ENCODE data around the gene STK39.

Gene STK39

GRCh38 chr2:168222088-168222487, 25.3 kb downstream of the STK39 start:
- no peak overlapping the region for H4K91ac ChIP-seq (ENCODE audit: low read depth, low read length)
- H3K4me1 ChIP-seq (ENCODE audit: control insufficient read depth in 1 of 2, insufficient read depth in 2 of 2, low read length in 2 of 2) = no peaks in the 10 kb centered on the region
- no CpG with 5 or more reads among the region's 3 CpGs for WGBS (ENCODE audit: extremely low coverage, insufficient coverage, insufficient read length)
- H4K8ac ChIP-seq (ENCODE audit: low read depth, low read length) = no peak overlapping the region
- no peaks in the 10 kb centered on the region for H3K27me3 ChIP-seq (ENCODE audit: insufficient read depth, low read length)
- no peak overlapping the region for H3K18ac ChIP-seq (ENCODE audit: low read length)
- no peaks in the 10 kb centered on the region for H3K9me3 ChIP-seq (ENCODE audit: insufficient read depth, low read depth, low read length)
- H2BK12ac ChIP-seq (ENCODE audit: low read length) = no peak overlapping the region
- H3K27ac ChIP-seq (ENCODE audit: low read depth, low read length) = no peak overlapping the region
- H2BK5ac ChIP-seq (ENCODE audit: low read depth, low read length, poor library complexity) = no peak overlapping the region
- H2AK5ac ChIP-seq (ENCODE audit: low read length) = no peak overlapping the region
- no peak overlapping the region for H3K4ac ChIP-seq (ENCODE audit: low read depth, low read length)
- H3K14ac ChIP-seq (ENCODE audit: low read length) = no peak overlapping the region
- no peak overlapping the region for H2BK120ac ChIP-seq (ENCODE audit: insufficient read depth, low read length, poor library complexity)
- H3K79me1 ChIP-seq (ENCODE audit: low read length) = no peaks in the 10 kb centered on the region
- H4K12ac ChIP-seq (ENCODE audit: low read depth, low read length) = no peak overlapping the region
- no peak overlapping the region for H3K4me3 ChIP-seq (ENCODE audit: low read depth, low read length)
- H3K79me2 ChIP-seq (ENCODE audit: control insufficient read depth, insufficient read depth, low read length, poor library complexity) = no peaks in the 10 kb centered on the region
- H3K36me3 ChIP-seq (ENCODE audit: control insufficient read depth in 1 of 2, insufficient read depth in 2 of 2, low read length in 2 of 2) = no peaks in the 10 kb centered on the region
- no peak for DNase-seq
- H3K9ac ChIP-seq (ENCODE audit: low read length) = no peak overlapping the region
- H2AFZ ChIP-seq (ENCODE audit: insufficient read depth, low read length, poor library complexity) = no peak overlapping the region
- H3K4me2 ChIP-seq (ENCODE audit: low read length) = no peak overlapping the region
- no peak overlapping the region for H3K23ac ChIP-seq (ENCODE audit: low read length)

GRCh38 chr2:168220965-168221819, 26.2 kb downstream of the STK39 start:
- no peak overlapping the region for H3K4ac ChIP-seq (ENCODE audit: low read depth, low read length)
- H2AK5ac ChIP-seq (ENCODE audit: low read length) = no peak overlapping the region
- no peak overlapping the region for H3K18ac ChIP-seq (ENCODE audit: low read length)
- no peak overlapping the region for H2BK12ac ChIP-seq (ENCODE audit: low read length)
- no peak overlapping the region for H4K91ac ChIP-seq (ENCODE audit: low read depth, low read length)
- no peaks in the 10 kb centered on the region for H3K4me1 ChIP-seq (ENCODE audit: control insufficient read depth in 1 of 2, insufficient read depth in 2 of 2, low read length in 2 of 2)
- no peak overlapping the region for H3K4me2 ChIP-seq (ENCODE audit: low read length)
- H4K8ac ChIP-seq (ENCODE audit: low read depth, low read length) = no peak overlapping the region
- no peak overlapping the region for H2AFZ ChIP-seq (ENCODE audit: insufficient read depth, low read length, poor library complexity)
- no peaks in the 10 kb centered on the region for H3K79me1 ChIP-seq (ENCODE audit: low read length)
- no peak overlapping the region for H3K23ac ChIP-seq (ENCODE audit: low read length)
- H3K79me2 ChIP-seq (ENCODE audit: control insufficient read depth, insufficient read depth, low read length, poor library complexity) = no peaks in the 10 kb centered on the region
- no peak overlapping the region for H3K14ac ChIP-seq (ENCODE audit: low read length)
- no peak overlapping the region for H2BK5ac ChIP-seq (ENCODE audit: low read depth, low read length, poor library complexity)
- H4K12ac ChIP-seq (ENCODE audit: low read depth, low read length) = no peak overlapping the region
- no peaks in the 10 kb centered on the region for H3K27me3 ChIP-seq (ENCODE audit: insufficient read depth, low read length)
- no peaks in the 10 kb centered on the region for H3K9me3 ChIP-seq (ENCODE audit: insufficient read depth, low read depth, low read length)
- no peak overlapping the region for H3K4me3 ChIP-seq (ENCODE audit: low read depth, low read length)
- no CpG with 5 or more reads among the region's 11 CpGs for WGBS (ENCODE audit: extremely low coverage, insufficient coverage, insufficient read length)
- H3K27ac ChIP-seq (ENCODE audit: low read depth, low read length) = no peak overlapping the region
- no peak for DNase-seq
- no peak overlapping the region for H3K9ac ChIP-seq (ENCODE audit: low read length)
- H2BK120ac ChIP-seq (ENCODE audit: insufficient read depth, low read length, poor library complexity) = no peak overlapping the region
- H3K36me3 ChIP-seq (ENCODE audit: control insufficient read depth in 1 of 2, insufficient read depth in 2 of 2, low read length in 2 of 2) = no peaks in the 10 kb centered on the region

GRCh38 chr2:168217920-168218319, 29.5 kb downstream of the STK39 start:
- Histone ChIP-seq H3K18ac (ENCODE audit: low read length) (no peak overlapping the region), H3K27ac (ENCODE audit: low read depth, low read length) (no peak overlapping the region), H2AFZ (ENCODE audit: insufficient read depth, low read length, poor library complexity) (no peak overlapping the region), H2BK120ac (ENCODE audit: insufficient read depth, low read length, poor library complexity) (no peak overlapping the region), H3K4me2 (ENCODE audit: low read length) (no peak overlapping the region), H3K79me1 (ENCODE audit: low read length) (no peaks in the 10 kb centered on the region), H3K27me3 (ENCODE audit: insufficient read depth, low read length) (no peaks in the 10 kb centered on the region), H4K8ac (ENCODE audit: low read depth, low read length) (no peak overlapping the region), H3K4me1 (ENCODE audit: control insufficient read depth in 1 of 2, insufficient read depth in 2 of 2, low read length in 2 of 2) (no peaks in the 10 kb centered on the region), H3K36me3 (ENCODE audit: control insufficient read depth in 1 of 2, insufficient read depth in 2 of 2, low read length in 2 of 2) (no peaks in the 10 kb centered on the region), H3K79me2 (ENCODE audit: control insufficient read depth, insufficient read depth, low read length, poor library complexity) (no peaks in the 10 kb centered on the region), H2BK5ac (ENCODE audit: low read depth, low read length, poor library complexity) (no peak overlapping the region), H4K12ac (ENCODE audit: low read depth, low read length) (no peak overlapping the region), H2BK12ac (ENCODE audit: low read length) (no peak overlapping the region), H3K9ac (ENCODE audit: low read length) (no peak overlapping the region), H4K91ac (ENCODE audit: low read depth, low read length) (no peak overlapping the region), H3K14ac (ENCODE audit: low read length) (no peak overlapping the region), H3K4ac (ENCODE audit: low read depth, low read length) (no peak overlapping the region), H3K9me3 (ENCODE audit: insufficient read depth, low read depth, low read length) (no peaks in the 10 kb centered on the region), H3K4me3 (ENCODE audit: low read depth, low read length) (no peak overlapping the region), H2AK5ac (ENCODE audit: low read length) (no peak overlapping the region), H3K23ac (ENCODE audit: low read length) (no peak overlapping the region)
- DNase-seq = no peak
- WGBS (ENCODE audit: extremely low coverage, insufficient coverage, insufficient read length) = no CpG with 5 or more reads among the region's 2 CpGs

DNA sequence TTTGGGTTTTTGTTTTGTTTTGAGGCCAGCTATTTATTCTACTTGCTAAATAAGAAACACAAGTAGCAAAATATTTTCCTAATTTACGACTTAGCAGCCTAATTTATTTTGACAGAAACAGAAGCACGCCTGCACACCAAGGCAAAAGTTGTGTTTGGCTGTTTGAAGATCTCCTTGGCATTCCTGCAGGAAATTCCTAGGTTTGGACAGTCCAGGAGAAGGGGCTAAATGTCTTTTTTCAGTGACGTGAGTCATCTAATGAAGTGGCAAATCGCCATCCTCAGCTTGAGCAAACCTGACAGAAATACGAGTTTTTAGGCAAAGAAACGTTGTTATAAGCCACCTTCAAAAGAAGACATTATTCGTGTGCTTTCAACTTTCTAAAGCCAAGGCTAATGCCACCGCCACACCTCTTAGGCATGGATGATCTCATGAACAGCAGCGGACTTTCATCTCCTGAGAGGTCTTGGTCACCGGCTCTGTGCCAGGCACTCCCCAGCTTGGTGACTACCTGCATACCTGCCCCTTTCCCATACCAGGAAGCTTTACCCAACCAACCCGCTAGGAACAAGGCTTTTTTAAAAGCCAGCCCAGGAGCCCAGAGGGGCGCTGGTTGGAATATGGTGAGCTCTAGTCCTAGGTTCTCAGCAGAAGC, 30.9 kb downstream of the STK39 start:
- Histone ChIP-seq H3K36me3 (ENCODE audit: control insufficient read depth in 1 of 2, insufficient read depth in 2 of 2, low read length in 2 of 2) (no peaks in the 10 kb centered on the region), H3K23ac (ENCODE audit: low read length) (no peak overlapping the region), H2BK12ac (ENCODE audit: low read length) (no peak overlapping the region), H3K4me3 (ENCODE audit: low read depth, low read length) (no peak overlapping the region), H3K4me2 (ENCODE audit: low read length) (no peak overlapping the region), H3K4me1 (ENCODE audit: control insufficient read depth in 1 of 2, insufficient read depth in 2 of 2, low read length in 2 of 2) (no peaks in the 10 kb centered on the region), H4K12ac (ENCODE audit: low read depth, low read length) (no peak overlapping the region), H4K91ac (ENCODE audit: low read depth, low read length) (no peak overlapping the region), H3K4ac (ENCODE audit: low read depth, low read length) (no peak overlapping the region), H2BK120ac (ENCODE audit: insufficient read depth, low read length, poor library complexity) (no peak overlapping the region), H3K79me2 (ENCODE audit: control insufficient read depth, insufficient read depth, low read length, poor library complexity) (no peaks in the 10 kb centered on the region), H3K18ac (ENCODE audit: low read length) (no peak overlapping the region), H3K9me3 (ENCODE audit: insufficient read depth, low read depth, low read length) (no peaks in the 10 kb centered on the region), H2BK5ac (ENCODE audit: low read depth, low read length, poor library complexity) (no peak overlapping the region), H2AFZ (ENCODE audit: insufficient read depth, low read length, poor library complexity) (no peak overlapping the region), H3K27me3 (ENCODE audit: insufficient read depth, low read length) (no peaks in the 10 kb centered on the region), H3K79me1 (ENCODE audit: low read length) (no peaks in the 10 kb centered on the region), H3K14ac (ENCODE audit: low read length) (no peak overlapping the region), H2AK5ac (ENCODE audit: low read length) (no peak overlapping the region), H3K27ac (ENCODE audit: low read depth, low read length) (no peak overlapping the region), H4K8ac (ENCODE audit: low read depth, low read length) (no peak overlapping the region), H3K9ac (ENCODE audit: low read length) (no peak overlapping the region)
- no CpG with 5 or more reads among the region's 12 CpGs for WGBS (ENCODE audit: extremely low coverage, insufficient coverage, insufficient read length)
- DNase-seq = no peak

Data from trophoblast cell (in vitro differentiated cells and primary cell).